HepG2 (cell line): ENCODE measurements around the gene LRSAM1. TPM values are rescaled to one million over a fixed set of nuclear protein-coding genes. Genes with fewer than 3 reads are reported as not detected.
A peak's percentile ranks its signal among the peaks of the same experiment; 100 is the strongest.

Experiments used
- ATAC-seq: fragments of 200-7000 bp; cut with Tn5 transposase; 3 replicates; pipeline ENCODE4 v1.9.1; 2020; ENCODE audit warnings: mild to moderate bottlenecking, moderate library complexity
- BruUV-seq: library from RNA; stranded (reverse); fragments of 400-500 nt; replicated peaks from 2 replicates; lab custom pipeline; 2021; lab: Mats Ljungman, UMichigan
- CTCF ChIA-PET: fragments of 300-600 bp; formaldehyde crosslinking; extraction: SDS; loops from one replicate; lab custom pipeline; 2021; ENCODE audit warnings: low total read pairs, inconsistent platforms, low intra/inter-chr PET ratio; lab: Yijun Ruan, JAX
- POLR2A ChIA-PET: fragments of 350-600 bp; sonication (Branson Sonifier 250); formaldehyde crosslinking; loops from one replicate; lab custom pipeline; 2020; ENCODE audit warnings: antibody characterized with exemption, inconsistent platforms; lab: Yijun Ruan, JAX
- DNase-seq: peaks from one replicate; pipeline ENCODE4 v3.0.0-alpha.2; 2015; ENCODE audit warnings: low spot score
- FAIRE-seq: peaks from 3 replicates; lab custom pipeline; 2011; peaks lifted over from hg19 to GRCh38; lab: Jason Lieb, UNC
- H2AFZ ChIP-seq: one replicate; pipeline ENCODE4 v1.6.1; 2011; ENCODE audit warnings: low read length, inconsistent platforms
- H3K27ac ChIP-seq: fragments of 300-600 bp; 3 replicates; pipeline ENCODE4 v1.8.0; 2011; ENCODE audit warnings: mixed run types, mild to moderate bottlenecking, mixed read lengths, low read length, inconsistent platforms; ENCODE audit not compliant: insufficient read depth; ENCODE audit errors: extremely low read length
- H3K27me3 ChIP-seq, 2 experiments: fragments of 200-600 bp in 1 of 2; 2 replicates in 1 of 2; 3 replicates in 1 of 2; pipeline versions ENCODE4 v1.6.0 to v1.8.0; 2011; ENCODE audit warnings: low read length in 2 of 2, mild to moderate bottlenecking in 2 of 2, moderate library complexity in 2 of 2, inconsistent platforms in 1 of 2; ENCODE audit not compliant: insufficient read depth in 2 of 2, control insufficient read depth in 1 of 2
- H3K36me3 ChIP-seq, 2 experiments: fragments of 200-600 bp in 1 of 2; replicated peaks in 1 of 2; 2 replicates in 1 of 2; 3 replicates in 1 of 2; pipeline versions ENCODE4 v1.5.1 to v1.8.0; 2011; ENCODE audit warnings: low read length in 2 of 2, inconsistent platforms in 1 of 2; ENCODE audit not compliant: insufficient read depth in 2 of 2, control insufficient read depth in 1 of 2
- H3K4me1 ChIP-seq: 2 replicates; pipeline ENCODE4 v1.5.1; 2012; ENCODE audit warnings: low read length, inconsistent platforms; ENCODE audit not compliant: insufficient read depth
- H3K4me2 ChIP-seq: 2 replicates; pipeline ENCODE4 v1.6.0; 2011; ENCODE audit warnings: low read depth, low read length, inconsistent platforms
- H3K4me3 ChIP-seq, 3 experiments: fragments of 200-600 bp in 1 of 3; sonication (generic), shearing (Covaris generic) in 1 of 3; replicated peaks in 1 of 3; 2 replicates each; pipeline ENCODE4 v1.5.1; 2011 to 2016; ENCODE audit warnings: low read length in 3 of 3, inconsistent platforms in 2 of 3, low read depth in 2 of 3, mild to moderate bottlenecking in 2 of 3, control low read depth in 1 of 3, mixed read lengths in 1 of 3; ENCODE audit not compliant: insufficient read depth in 1 of 3
- H3K79me2 ChIP-seq: one replicate; pipeline ENCODE4 v1.6.1; 2011; ENCODE audit warnings: low read length, inconsistent platforms; ENCODE audit not compliant: insufficient read depth
- H3K9ac ChIP-seq: 2 replicates; pipeline ENCODE4 v1.6.0; 2011; ENCODE audit warnings: mild to moderate bottlenecking, low read depth, low read length, inconsistent platforms; ENCODE audit not compliant: insufficient read depth
- H3K9me3 ChIP-seq: 2 replicates; pipeline ENCODE4 v1.5.1; 2012; ENCODE audit warnings: mild to moderate bottlenecking, low read length
- H4K20me1 ChIP-seq: 2 replicates; pipeline ENCODE4 v1.6.0; 2011; ENCODE audit warnings: inconsistent platforms, mild to moderate bottlenecking, low read length, moderate library complexity; ENCODE audit not compliant: insufficient read depth
- MIXL1 ChIP-seq: IDR thresholded peaks from 2 replicates; pipeline ENCODE4 v1.6.1; 2016
- RAD21 ChIP-seq: fragments of 450-650 bp; formaldehyde crosslinking; IDR thresholded peaks from 2 replicates; pipeline ENCODE4 v1.5.0; 2020; ENCODE audit warnings: mild to moderate bottlenecking
- SMC3 ChIP-seq: IDR thresholded peaks from 2 replicates; pipeline ENCODE4 v1.6.1; 2011; ENCODE audit warnings: low read length, improper control_type of control experiment
- STAG1 ChIP-seq: sonication (generic); formaldehyde crosslinking; IDR thresholded peaks from 2 replicates; pipeline ENCODE4 v1.4.0; 2020; ENCODE audit warnings: missing genetic modification reagents
- XRCC5 ChIP-seq: fragments of 200-400 bp; formaldehyde crosslinking; optimal IDR thresholded peaks from 2 replicates; pipeline ENCODE3; 2017; ENCODE audit warnings: mild to moderate bottlenecking, low read length
- ZNF12 ChIP-seq: sonication (generic); formaldehyde crosslinking; IDR thresholded peaks from 2 replicates; pipeline ENCODE4 v1.5.0; 2020; ENCODE audit warnings: missing genetic modification reagents
- ZNF274 ChIP-seq: sonication (generic); formaldehyde crosslinking; IDR thresholded peaks from 2 replicates; pipeline ENCODE4 v1.5.1; 2020; ENCODE audit warnings: mild to moderate bottlenecking, missing genetic modification reagents
- WGBS: methylation state at CpG from one replicate; pipeline ENCODE4 v1.1.6; 2017; ENCODE audit warnings: low lambda C conversion rate; 5-methylcytosine and 5-hydroxymethylcytosine counted together
- in situ Hi-C: cut with HindIII; loops from 2 replicates; pipeline ENCODE4 v1.10.0; 2017; ENCODE audit warnings: low pct_unique_long_range_greater_than_20kb; ENCODE audit not compliant: extremely low pct_ligation_motif_present
- intact Hi-C: fragments of 100-400 bp; cut with micrococcal nuclease; formaldehyde crosslinking; loops from one replicate; pipeline ENCODE4 v1.10.0; 2022; ENCODE audit not compliant: unreplicated experiment
- polyA plus RNA-seq, 8 experiments: library from polyadenylated mRNA; depleted of rRNA in 3 of 8; stranded (reverse) in 7 of 8; unstranded in 1 of 8; fragments of >200 nt; fragmentation: Illumina TruSeq in 4 of 8; extraction: Trizol in 4 of 8; gene quantifications; 2 replicates each; pipeline versions ENCODE4 v1.2.1 to v1.2.3, GENCODE V29; 2011 to 2016; ENCODE audit warnings: low read depth in 4 of 8, missing spikeins in 1 of 8, mixed read lengths in 1 of 8; ENCODE audit not compliant: insufficient read depth in 1 of 8
- total RNA-seq, 5 experiments: library from RNA; depleted of rRNA; stranded (reverse); fragments of >200 nt; fragmentation: Illumina TruSeq; extraction: Trizol; gene quantifications; 2 replicates each; pipeline ENCODE4 v1.2.3, GENCODE V29; 2016; ENCODE audit warnings: low read depth in 1 of 5
- TF ChIP-seq, protein P1 (sequence below): sonication (generic); formaldehyde crosslinking; IDR thresholded peaks from 2 replicates; pipeline ENCODE4 v1.5.0; 2020; ENCODE audit warnings: mild to moderate bottlenecking, missing genetic modification reagents, moderate library complexity
- TF ChIP-seq, protein P2 (sequence below): sonication (generic); formaldehyde crosslinking; IDR thresholded peaks from 2 replicates; pipeline ENCODE4 v1.4.0; 2020; ENCODE audit warnings: missing genetic modification reagents

Gene LRSAM1
- total and polyA plus RNA-seq, 2 of the 13 experiments (the other 11 are each of a cell fraction or from before 2014, with no cell fraction given) = 8.7 to 10.2 TPM

DNA sequence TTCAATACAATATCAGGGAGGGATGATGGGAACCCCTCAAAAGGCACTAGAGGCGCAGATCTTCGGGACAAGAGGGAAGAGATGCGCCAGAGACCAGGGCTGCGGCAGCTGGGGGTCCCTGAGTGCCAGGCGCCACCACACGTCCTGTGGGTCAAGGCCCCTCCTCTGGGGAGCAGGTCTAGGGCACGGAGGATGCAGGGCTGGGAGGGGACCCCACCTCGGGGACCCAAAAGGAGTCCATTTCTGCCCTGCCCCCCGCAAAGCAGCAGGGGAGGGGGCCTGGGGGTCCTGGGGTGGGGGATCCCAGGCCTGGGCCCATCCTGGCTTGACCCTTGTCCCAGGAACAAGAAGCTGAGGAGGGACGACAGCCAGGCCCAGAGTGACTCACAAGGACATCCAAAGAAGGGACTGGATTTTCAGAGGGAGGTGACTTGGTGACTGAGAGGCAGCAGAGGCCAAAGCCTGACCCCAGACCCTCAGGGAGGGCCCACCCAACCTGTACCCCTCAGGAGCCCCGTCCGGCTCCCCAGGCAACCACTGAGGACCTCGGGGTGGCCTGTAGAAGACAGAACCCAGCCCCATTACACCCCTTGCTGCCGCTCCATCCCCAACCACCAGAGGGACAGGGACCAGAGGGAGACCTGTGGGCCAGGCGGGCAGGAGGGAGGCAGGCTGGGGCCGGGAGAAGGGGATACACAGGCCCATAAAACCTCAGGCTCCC is 54.2 kb downstream of the LRSAM1 start:
- intact Hi-C loops (loop anchor here (2.0 to 10.0 kb wide), 2 partner anchors 73 to 219 kb away; no protein-coding TSS in a partner anchor), in situ Hi-C loops (loop anchor here (10.0 kb wide), 2 partner anchors 229 to 419 kb away; partner anchors contain the start of gene TOR2A)
- no peaks in the 10 kb centered on the region for H3K79me2 ChIP-seq
- H3K4me3 ChIP-seq = no peak overlapping the region
- H3K9me3 ChIP-seq = no peaks in the 10 kb centered on the region
- 0 out of 2 replicates have a peak, but pooled peaks cover 3% of the 10 kb centered on the region for H4K20me1 ChIP-seq
- H3K4me1 ChIP-seq = no peaks in the 10 kb centered on the region
- ATAC-seq (peak; percentile 75), DNase-seq (peak; percentile 35), FAIRE-seq (no peak)
- ChIA-PET CTCF (interaction anchor here (0.7 to 3.8 kb wide), 2 partner anchors 74 to 80 kb away, joined by 3 to 48 read pairs; no protein-coding TSS in a partner anchor), POLR2A (no interaction called here)
- no peak overlapping the region for H3K4me2 ChIP-seq
- no peaks in the 10 kb centered on the region for H3K27me3 ChIP-seq
- no peak overlapping the region for H3K27ac ChIP-seq
- H3K36me3 ChIP-seq = peaks cover 6 to 26% of the 10 kb centered on the region in 2 experiments; a peak in 4 of 5 replicates
- BruUV-seq = no TSS peak
- H2AFZ ChIP-seq = no peak overlapping the region
- 88% methylated on average over 11 of the region's 16 CpGs for WGBS
- no peak for TF ChIP-seq ZNF12 (CRISPR knock-in tag)
- peak; percentile 62 for TF ChIP-seq STAG1 (CRISPR knock-in tag)
- peak; percentile 51; the same call in 1 of the 2 replicates for TF ChIP-seq RAD21
- TF ChIP-seq, protein P1, sequence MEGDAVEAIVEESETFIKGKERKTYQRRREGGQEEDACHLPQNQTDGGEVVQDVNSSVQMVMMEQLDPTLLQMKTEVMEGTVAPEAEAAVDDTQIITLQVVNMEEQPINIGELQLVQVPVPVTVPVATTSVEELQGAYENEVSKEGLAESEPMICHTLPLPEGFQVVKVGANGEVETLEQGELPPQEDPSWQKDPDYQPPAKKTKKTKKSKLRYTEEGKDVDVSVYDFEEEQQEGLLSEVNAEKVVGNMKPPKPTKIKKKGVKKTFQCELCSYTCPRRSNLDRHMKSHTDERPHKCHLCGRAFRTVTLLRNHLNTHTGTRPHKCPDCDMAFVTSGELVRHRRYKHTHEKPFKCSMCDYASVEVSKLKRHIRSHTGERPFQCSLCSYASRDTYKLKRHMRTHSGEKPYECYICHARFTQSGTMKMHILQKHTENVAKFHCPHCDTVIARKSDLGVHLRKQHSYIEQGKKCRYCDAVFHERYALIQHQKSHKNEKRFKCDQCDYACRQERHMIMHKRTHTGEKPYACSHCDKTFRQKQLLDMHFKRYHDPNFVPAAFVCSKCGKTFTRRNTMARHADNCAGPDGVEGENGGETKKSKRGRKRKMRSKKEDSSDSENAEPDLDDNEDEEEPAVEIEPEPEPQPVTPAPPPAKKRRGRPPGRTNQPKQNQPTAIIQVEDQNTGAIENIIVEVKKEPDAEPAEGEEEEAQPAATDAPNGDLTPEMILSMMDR (CRISPR knock-in tag) = peak; percentile 56
- TF ChIP-seq SMC3 = 0 out of 2 replicates have a peak, but pooled peaks have one; percentile 27
- TF ChIP-seq, protein P2, sequence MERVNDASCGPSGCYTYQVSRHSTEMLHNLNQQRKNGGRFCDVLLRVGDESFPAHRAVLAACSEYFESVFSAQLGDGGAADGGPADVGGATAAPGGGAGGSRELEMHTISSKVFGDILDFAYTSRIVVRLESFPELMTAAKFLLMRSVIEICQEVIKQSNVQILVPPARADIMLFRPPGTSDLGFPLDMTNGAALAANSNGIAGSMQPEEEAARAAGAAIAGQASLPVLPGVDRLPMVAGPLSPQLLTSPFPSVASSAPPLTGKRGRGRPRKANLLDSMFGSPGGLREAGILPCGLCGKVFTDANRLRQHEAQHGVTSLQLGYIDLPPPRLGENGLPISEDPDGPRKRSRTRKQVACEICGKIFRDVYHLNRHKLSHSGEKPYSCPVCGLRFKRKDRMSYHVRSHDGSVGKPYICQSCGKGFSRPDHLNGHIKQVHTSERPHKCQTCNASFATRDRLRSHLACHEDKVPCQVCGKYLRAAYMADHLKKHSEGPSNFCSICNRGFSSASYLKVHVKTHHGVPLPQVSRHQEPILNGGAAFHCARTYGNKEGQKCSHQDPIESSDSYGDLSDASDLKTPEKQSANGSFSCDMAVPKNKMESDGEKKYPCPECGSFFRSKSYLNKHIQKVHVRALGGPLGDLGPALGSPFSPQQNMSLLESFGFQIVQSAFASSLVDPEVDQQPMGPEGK = 0 out of 2 replicates have a peak, but pooled peaks have one; percentile 21
- TF ChIP-seq ZNF274 (CRISPR knock-in tag) = no peak
- no peak for TF ChIP-seq MIXL1 (CRISPR knock-in tag)
- TF ChIP-seq XRCC5 = peak; percentile 22
- H3K9ac ChIP-seq = no peak overlapping the region
